GM19467 (cell line): Measurements from ENCODE around the gene ERN1.
"Not testable (repeated sequence)": the region's sequence is repeated elsewhere in the genome, so short reads cannot be mapped to it uniquely, and the experiment has no call there.

ENCODE experiments used
- ATAC-seq: cut with Tn5 transposase; IDR thresholded peaks from one replicate; pipeline ENCODE4 v1.9.1; 2021; ENCODE audit warnings: mild to moderate bottlenecking, moderate library complexity; ENCODE audit not compliant: unreplicated experiment

The ERN1 gene

DNA sequence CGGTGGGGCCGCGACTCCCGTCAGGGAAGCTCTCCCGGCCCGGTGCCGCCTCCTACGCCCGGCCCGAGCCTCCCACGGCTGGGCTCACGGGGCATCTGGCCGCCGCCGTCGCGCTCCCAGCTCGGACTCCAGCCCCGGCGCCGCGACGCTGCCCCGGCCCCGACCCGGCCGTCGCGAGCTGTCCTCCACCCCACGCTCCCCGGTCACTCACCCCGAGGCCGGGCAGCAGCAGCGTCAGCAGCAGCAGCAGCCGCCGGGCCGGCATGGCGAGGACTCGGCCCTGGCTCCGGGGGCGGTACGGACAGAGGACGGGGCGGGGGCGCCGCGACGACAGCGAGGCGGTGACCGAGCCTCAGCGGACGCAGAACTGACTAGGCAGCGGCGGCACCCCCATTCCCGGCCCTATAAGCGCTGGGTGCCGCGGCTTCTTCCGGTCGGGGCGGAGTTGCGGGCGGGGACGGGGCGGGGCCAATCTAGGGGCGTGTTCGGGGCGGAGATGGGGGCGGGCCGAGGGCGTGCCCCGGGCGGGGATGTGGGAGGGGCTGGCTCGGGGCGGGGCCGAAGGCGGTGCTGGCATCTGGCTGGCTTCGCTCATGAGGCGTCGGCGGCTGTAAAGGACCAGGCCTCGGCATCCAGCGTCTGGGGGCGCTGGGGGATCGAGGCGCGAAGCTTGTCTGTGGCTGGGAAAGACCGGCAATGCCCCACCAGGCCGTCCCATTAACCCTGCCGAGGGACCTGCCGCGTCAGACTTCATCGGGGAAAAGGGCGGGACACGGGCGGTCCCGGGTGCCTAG lies at the start of gene ERN1:
TSS of gene ERN1 (minus strand) at position 380 of the 794 bp plus-strand sequence. CDS start at position 265, 115 bp downstream.
- peak; percentile 77 for ATAC-seq

DNA sequence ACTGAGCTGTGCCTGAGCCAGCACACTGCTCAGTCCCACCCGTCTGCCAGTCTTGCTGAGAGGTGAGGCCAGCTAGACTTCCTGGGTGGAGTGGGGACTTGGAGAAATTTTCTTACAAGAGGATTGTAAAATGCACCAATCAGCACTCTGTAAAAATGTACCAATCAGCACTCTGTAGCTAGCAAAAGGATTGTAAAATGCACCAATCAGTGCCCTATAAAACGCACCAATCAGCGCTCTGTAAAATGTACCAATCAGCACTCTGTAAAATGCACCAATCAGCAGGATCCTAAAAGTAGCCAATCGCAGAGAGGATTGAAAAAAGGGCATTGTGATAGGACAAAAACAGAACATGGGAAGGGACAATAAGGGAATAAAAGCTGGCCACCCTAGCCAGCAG lies 49.1 kb upstream of the ERN1 start:
- ATAC-seq = not testable (repeated sequence)

DNA sequence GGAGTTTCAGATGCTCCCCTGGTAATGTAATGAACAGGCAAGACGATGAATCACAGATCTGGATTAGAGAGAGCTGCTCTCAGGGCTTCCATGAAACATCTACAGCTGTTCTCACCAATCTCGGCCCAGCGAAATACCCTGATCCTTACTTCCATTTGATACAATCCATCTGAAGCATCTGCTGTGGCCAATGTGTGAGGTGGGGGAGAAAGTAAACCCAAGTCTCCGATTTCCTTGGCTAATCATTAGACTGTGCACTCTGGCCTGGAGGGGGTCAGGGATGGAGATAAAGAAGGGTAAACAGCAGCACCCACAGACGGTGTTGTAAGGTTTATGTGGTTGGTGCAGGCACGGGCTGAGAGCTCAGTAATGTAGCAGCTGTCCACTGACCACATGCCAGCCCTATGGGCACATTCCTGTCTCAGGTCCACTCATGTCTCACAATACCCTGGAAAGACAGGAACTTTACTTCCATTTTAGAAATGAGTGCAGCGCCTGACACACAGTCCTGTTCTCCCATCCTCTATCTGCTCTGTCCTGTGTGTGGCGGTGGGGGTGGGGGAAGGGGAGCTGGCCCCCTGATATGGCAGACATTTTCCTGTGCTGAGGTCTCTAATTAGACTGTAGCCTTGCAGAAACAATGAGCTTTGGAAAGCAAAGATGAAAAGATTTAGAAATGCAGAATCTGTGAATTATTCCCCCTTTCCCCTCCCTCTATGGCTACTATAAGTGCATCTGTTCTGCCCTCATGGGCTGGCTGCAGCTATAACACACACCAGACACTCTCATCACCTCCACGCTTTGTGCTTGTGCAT lies 48.3 kb upstream of the ERN1 start:
- no peak for ATAC-seq

DNA sequence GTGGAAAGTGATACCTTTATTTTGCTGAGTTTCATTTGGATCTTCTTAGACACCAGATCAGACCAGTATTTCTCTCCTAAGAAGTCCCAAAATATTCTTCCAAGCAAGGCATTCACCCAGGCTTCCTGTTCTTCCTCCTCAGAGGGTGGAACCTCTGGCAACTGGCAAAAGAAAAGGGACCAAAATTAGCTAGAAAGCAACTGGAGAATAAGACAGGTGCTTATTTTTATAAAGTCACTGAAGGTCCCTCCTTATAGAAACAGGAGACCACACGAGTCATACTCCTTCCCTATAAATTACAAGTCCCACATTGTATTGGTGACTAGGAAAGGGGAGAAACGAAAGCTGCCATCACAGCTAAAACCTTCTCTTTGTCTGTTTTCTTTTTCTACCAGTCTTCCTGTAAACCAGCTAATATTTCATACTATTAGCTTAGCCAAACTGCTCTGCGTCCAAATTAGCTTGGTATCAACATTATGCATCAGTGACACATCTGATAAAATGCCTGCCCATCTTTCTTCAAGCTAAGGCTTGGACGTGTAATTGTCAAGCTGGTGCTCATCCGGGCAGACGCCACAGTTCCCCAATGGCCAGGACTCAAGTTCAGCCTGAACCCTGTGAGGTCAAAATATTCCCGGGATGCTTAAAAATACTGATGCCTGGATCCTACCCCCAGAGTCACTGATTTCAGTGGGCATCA lies 47.5 kb upstream of the ERN1 start:
- no peak for ATAC-seq

DNA sequence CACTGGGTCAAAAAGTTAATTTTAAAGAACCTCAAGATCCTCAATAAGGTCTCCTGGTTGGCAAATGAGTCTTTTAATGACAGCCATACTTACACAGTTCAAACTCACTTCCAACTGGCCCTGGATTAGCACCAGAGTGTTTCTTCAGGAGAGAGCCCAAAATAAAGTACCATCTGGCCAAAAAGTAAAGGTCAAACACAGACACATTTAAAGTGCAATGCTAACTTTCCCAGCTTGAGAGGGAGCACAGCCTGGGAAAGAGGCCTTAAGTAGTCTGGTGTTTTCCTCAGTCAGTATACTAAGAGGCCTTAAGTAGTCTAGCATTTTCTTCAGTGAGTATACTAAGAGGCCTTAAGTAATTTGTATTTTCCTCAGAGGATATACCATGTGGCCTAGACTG lies 46.6 kb upstream of the ERN1 start:
- ATAC-seq = no peak

DNA sequence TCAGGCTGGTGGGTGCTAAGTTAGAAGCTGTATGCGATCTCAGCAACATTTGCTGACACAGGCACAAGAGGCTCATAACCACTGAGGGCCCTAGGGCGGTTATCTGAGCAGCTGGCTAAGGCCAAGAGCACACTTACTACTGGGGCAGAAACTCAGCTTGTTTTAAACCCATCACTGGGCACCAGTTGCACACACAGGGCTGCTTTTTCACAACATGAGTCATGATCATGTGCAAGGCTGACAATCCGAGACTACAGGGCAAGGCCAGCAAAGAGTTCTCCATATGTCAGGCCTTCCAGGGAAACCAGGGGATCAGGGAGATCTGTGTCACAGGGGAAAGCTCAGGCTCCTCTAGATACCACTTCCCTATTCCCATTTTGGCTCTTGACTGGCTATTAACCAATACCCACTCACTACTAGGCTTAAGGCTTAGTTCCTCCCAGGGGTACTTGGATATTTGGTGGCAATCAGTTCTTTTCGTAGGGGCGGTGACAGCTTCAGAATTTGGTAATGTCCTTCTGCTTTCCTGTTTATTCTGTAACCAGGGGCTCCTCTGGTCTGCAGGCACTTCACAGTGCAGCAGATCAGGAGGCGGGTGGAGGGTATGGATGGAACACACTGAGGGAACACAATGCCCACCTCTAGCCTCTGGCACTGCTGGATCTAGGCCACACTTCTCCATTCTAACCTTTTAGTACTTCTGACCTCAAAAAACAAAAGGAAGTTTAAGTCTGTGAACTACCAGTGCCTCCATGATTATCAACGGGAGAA lies 44.9 kb upstream of the ERN1 start:
- no peak for ATAC-seq

DNA sequence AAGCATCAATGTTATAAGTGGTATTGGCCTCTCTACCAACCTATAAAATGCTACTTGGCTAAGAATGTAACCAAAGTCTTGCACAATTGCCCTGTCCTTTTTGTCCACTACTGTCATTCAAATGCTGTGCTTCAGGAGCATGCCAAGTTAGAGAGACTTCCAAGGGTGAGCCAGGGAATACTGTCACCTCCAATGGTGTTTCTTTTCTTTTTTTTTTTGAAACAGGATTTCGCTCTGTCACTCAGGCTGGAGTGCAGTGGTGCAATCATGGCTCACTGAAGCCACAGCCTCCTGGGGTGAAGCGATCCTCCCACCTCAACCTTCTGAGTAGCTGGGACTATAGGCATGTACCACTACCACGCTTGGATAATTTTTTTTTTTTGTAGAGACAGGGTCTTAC lies 43.7 kb upstream of the ERN1 start:
- no peak for ATAC-seq

DNA sequence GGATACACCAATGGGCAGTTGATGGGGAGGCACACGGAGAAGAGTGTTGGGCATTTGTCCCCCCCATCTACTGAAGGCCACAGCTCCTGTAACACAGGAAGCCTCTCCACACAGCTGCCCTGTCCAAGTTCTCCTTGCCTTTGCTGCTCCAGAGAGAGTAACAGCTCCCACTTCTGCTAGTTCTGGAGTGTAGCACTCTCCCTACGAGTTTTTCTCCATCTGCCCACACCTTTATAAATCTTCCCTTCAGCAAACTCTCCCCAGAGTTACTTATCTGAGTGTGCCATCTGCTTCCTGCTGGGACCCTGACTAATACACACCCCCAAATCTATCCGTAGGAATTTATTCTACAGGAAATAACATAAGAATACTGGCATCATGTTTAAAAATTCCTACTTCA lies 42.6 kb upstream of the ERN1 start:
- no peak for ATAC-seq

DNA sequence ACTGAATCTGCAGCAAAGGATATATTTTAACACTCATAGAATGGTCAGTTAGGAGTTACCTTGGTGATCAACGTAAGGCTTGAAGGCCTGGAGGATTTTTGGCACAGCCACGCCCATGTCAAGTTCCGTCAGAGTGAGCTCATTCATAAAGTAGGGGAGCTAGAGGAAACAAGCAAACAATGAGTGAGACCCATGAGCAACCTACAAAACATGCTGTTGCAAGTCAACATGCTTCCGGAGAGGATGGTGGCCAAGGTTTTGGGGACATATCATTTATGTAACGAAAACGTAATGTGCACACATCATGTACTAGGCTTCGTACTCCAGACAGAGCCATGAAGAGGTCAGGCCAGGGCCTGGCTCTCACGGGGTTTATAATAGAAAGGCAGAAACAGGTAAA lies 41.1 kb upstream of the ERN1 start:
- no peak for ATAC-seq

DNA sequence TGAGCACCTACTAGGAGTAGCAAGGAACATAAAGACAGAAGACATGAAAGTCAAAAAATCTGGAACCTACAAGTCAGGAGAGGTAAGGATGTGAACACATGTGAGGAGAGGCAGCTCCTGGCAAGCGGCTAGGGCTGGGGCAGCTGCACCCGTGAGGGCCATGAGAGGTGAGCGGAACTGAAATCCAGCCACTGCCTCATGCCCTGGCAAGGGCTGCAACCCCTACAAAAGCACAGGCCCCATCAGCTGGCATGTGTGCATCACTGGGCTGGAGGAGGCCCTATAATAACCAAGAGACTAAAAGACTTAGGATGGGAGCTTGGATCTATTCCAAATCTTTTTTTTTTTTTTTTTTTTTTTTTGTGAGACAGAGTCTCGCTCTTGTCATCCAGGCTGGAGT lies 40.3 kb upstream of the ERN1 start:
- ATAC-seq = no peak

DNA sequence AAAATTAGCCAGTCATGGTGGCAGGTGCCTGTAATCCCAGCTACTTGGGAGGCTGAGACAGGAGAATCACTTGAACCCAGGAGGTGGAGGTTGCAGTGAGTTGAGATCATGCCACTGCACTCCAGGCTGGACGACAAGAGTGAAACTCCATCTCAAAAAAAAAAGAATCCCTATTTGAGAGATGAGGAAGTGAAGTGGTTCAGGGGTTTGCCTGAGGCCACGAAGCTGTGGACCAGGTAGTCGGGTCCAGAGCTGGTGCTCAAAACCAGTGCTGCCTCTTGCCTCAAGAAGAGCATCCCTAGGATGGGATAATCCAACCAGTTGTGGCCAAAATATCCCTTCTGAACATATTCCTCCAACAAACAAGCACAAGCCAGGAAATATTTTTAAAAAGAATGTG lies 37.7 kb upstream of the ERN1 start:
- not testable (repeated sequence) for ATAC-seq

DNA sequence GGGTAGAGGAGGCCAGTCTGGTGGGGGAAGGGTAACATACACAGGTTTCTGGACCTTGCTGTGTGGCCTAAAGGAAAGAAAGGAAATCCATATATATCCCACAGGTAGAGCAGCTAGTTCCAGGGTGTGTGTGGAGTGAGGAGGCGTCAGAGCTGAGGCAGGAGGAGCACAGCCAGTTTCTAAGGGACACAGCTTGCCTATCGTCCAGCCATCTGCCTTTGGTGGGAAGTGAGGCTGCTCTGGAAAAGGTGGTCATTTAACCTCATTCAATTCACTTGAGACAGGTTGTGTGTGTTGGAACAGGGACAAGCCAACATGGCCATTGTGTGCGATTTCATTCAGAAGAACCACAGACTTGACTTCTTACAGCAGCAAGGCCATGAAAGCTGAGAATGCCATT lies 36.9 kb upstream of the ERN1 start:
- ATAC-seq = no peak

DNA sequence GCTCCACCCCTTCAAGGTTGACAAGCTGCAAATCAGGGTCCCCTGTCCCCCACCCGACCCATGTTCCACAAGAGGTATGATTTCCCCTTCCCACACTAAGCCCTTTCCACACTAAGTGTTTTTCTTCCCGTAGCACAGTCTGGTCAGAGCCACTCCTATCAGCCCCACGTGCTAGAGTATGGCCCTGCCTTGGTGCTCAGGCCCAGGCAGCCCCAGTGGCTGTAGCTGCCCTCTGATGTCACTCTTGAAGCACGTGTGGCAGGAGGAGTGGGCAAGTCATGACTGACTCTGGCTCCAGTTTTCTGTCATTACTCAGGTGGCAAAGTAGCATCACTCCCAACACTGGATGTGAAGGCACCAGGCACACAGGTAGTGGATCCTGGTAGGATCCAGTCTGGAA lies 35.4 kb upstream of the ERN1 start:
- no peak for ATAC-seq

DNA sequence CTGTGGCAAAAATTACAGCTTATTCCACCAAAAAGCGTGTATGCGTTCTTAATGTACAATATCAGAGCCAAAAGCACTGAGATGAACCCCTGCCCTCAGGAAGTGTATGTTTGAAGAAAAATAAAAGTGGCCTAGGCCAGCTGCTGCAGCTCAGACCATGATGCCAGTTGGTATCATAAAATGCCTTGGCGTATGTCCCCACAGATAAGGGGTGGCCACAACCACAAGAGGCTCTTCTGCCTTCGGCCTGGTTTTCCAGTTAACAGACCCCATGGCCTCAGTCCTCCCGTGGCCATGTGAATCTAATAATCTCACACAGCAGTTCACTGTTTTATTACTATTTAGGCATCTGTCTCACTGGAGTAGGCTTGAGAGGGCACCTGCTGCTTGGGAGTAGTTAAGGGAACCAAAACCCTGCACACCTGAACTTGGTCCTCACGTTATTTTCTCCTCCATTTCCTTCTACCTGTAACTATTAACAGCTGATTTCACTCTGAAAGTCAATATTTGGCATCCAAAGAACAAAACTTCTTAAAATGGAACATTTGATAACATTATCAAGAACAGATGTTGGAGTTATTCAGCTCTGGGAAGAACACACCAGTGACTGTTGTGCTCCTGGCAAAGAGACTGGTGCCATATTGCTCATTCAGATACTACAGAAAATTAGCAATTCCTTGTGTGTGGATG lies 34.8 kb upstream of the ERN1 start:
- ATAC-seq = no peak

DNA sequence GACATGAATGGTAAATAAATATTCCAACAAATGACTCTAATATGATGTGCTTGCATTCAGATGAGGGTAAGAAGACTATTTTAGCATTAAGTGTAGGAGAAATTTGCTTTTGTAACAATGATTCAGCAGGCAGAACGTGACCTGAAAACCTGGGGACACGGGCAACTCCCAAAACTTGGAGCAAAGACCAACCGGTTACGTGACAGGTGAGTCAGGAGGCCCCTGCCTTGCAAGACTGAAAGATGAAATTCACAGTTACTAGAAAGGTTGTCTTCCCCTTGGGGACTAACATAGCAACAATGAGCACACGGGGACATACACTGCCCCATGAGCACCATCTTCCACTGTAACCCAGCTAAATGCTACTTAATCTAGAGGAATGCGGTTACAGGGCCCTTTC lies 33.5 kb upstream of the ERN1 start:
- no peak for ATAC-seq

DNA sequence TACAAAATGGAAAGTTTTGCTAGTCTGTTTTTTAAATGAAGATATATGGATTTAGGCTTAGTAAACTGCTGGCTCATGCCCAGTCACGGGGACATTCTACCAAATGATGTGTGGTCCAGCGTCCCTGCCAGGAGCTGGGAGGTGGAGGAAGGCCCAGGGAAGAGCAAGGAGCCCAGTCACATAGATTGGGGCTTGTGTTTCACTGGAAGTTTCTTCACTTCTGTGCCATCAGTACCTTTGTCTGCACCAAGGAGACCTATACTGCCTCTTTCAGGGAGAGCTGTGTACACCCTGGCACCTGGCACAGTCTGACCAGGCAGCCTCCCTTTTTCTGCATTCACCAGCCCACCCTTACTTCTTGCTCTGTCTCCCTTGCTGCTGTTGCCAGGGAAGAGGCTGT lies 32.6 kb upstream of the ERN1 start:
- no peak for ATAC-seq

DNA sequence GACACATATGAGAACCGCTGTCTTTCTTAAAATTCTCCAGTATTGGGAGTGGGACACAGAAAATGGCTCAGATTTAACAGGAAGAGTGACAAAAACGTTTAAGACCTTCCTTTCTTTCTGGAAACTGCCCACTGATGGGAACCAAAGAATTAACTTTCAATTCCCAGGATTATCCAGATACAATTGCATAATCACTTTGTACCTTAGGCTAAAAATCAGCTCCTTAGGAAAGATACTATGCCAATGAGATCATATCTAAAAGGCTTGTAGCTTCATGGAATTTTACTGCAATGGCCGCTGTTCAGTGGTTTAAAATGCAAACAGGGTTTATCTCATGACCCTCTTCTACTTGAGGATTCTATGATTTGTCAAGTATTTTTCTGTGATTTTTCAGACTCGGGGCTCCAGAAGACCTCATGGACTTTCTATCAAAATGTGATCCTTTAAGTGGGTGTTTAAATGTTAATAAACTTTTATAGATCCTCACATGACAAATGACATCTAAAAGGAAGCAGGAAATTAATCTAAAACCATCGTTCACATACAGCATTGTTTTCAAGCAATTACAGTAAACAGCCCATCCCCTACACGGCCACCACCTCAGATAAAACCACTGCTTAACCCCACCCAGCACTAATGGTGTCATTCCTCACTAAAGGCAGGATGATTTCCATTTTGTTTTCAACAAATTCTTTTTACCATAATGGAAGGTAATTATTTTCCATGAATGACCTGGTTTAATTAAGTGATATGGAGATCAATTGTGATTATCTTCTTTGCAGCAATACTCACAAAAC lies 31.6 kb upstream of the ERN1 start:
- ATAC-seq = no peak

DNA sequence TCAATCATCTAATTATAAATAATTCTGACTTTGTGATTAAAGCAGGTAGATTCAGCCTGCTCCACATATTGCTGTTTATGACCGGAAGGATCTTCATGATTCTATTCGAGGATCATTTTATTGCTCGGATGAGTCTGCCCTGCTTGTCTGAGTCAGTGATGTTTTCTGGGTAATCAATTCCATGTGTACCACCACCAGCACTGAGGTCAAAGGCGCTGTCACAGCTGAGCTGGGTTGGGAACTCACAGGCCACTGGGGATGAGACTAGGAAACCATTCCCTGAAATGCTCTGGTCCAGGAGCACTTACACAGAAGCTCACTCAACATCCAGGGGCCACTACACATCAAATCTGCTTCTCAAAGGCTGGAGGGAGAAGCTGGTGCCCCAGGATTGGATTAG lies 30.4 kb upstream of the ERN1 start:
- no peak for ATAC-seq

DNA sequence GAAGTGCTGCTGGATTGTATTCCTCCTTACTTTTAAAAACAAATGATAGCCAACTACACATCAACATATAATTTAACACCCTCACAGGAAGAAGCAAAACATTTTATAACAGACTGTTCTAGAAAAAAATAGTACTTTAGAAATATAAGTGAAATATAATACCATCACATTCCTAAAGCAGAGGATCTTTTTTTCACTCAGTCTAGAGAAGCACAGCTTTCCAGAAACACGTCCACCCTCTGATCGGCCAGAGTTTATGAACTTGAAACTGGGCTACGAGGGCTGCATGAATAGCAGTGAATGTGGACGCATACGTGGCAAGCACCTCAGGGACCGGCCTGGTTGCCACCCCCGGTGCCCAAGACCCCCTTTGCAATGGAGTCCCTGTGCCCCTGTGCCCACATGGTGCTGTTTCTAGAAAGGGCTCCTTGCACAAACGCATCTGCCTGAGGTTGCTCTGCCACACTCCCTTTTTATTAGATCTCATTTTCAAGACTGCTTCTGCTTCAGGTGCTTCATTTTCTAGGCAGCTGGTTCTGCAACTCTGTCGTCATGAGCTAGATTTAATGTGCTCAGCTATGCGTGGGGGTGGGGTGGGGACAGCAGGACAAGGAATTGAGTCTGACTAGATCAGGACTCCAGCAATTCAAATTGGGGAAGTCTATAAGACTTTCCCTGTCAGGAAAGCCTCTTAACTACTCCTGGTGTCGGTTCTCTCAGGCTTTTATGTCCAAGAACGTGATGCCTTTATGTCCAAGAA lies 29.1 kb upstream of the ERN1 start:
- no peak for ATAC-seq
